PC-3 (cell line): ENCODE results near the gene MAMDC4. TPM values are rescaled to one million over a fixed set of nuclear protein-coding genes. Genes with fewer than 3 reads are reported as not detected.

ENCODE experiments used
- ATAC-seq: fragments of 200-7000 bp; cut with Tn5 transposase; 2 replicates; pipeline ENCODE4 v1.9.1; 2020; ENCODE audit warnings: mild to moderate bottlenecking, moderate library complexity
- BruUV-seq: library from RNA; stranded (reverse); fragments of 400-500 nt; replicated peaks from 2 replicates; lab custom pipeline; 2021; lab: Mats Ljungman, UMichigan
- CTCF ChIA-PET: fragments of 300-600 bp; sonication (Branson Sonifier 250); formaldehyde crosslinking; loops from one replicate; lab custom pipeline; 2022; ENCODE audit warnings: antibody characterized with exemption; lab: Charles Lee
- POLR2A ChIA-PET: fragments of 300-600 bp; sonication (Branson Sonifier 250); formaldehyde crosslinking; loops from one replicate; lab custom pipeline; 2022; ENCODE audit warnings: antibody characterized with exemption; ENCODE audit not compliant: unreplicated experiment; lab: Charles Lee
- DNase-seq: peaks from one replicate; pipeline ENCODE4 v3.0.0-alpha.2; 2015
- H2AFZ ChIP-seq: fragments of 300-600 bp; sonication (generic); 2 replicates; pipeline ENCODE4 v1.6.0; 2016; ENCODE audit warnings: antibody characterized with exemption, low read length
- H3F3A ChIP-seq: fragments of 300-600 bp; sonication (generic); one replicate; pipeline ENCODE4 v1.6.0; 2017; ENCODE audit warnings: antibody characterized with exemption, low read length, control low read depth, mild to moderate bottlenecking; ENCODE audit not compliant: unreplicated experiment
- H3K27ac ChIP-seq: fragments of 300-600 bp; sonication (generic); 2 replicates; pipeline ENCODE4 v1.5.1; 2016; ENCODE audit warnings: mild to moderate bottlenecking, low read length
- H3K27me3 ChIP-seq: fragments of 300-600 bp; sonication (generic); 2 replicates; pipeline ENCODE4 v1.6.1; 2016; ENCODE audit warnings: low read length, mixed read lengths
- H3K36me3 ChIP-seq: fragments of 300-600 bp; sonication (generic); 2 replicates; pipeline ENCODE4 v1.6.1; 2016; ENCODE audit warnings: low read depth, mixed run types, low read length, mixed read lengths
- H3K4me1 ChIP-seq: fragments of 300-600 bp; sonication (generic); 2 replicates; pipeline ENCODE4 v1.5.1; 2016; ENCODE audit warnings: low read length; ENCODE audit not compliant: insufficient read depth
- H3K4me2 ChIP-seq: fragments of 300-600 bp; sonication (generic); 2 replicates; pipeline ENCODE4 v1.6.0; 2016; ENCODE audit warnings: low read length
- H3K4me3 ChIP-seq: fragments of 300-600 bp; sonication (generic); 2 replicates; pipeline ENCODE4 v1.5.1; 2016; ENCODE audit warnings: mild to moderate bottlenecking, low read length, mixed read lengths
- H3K79me2 ChIP-seq: fragments of 300-600 bp; sonication (generic); 2 replicates; pipeline ENCODE4 v1.6.1; 2017; ENCODE audit warnings: low read length, mixed read lengths
- H3K9ac ChIP-seq: fragments of 300-600 bp; sonication (generic); 2 replicates; pipeline ENCODE4 v1.6.0; 2016; ENCODE audit warnings: mild to moderate bottlenecking, low read length
- H3K9me2 ChIP-seq: fragments of 300-600 bp; sonication (generic); replicated peaks from 2 replicates; pipeline ENCODE4 v1.6.1; 2016; ENCODE audit warnings: mixed run types, low read length, mixed read lengths
- H3K9me3 ChIP-seq: fragments of 300-600 bp; sonication (generic); 2 replicates; pipeline ENCODE4 v1.6.1; 2016; ENCODE audit warnings: low read length, mixed read lengths
- H4K20me1 ChIP-seq: fragments of 300-600 bp; sonication (generic); 2 replicates; pipeline ENCODE4 v1.6.1; 2016; ENCODE audit warnings: low read length, mixed read lengths
- EZH2 ChIP-seq: fragments of 300-600 bp; sonication (generic); IDR thresholded peaks from one replicate; pipeline ENCODE4 v1.6.1; 2017; ENCODE audit warnings: antibody characterized with exemption, mild to moderate bottlenecking, low read length; ENCODE audit not compliant: unreplicated experiment
- EZH2phosphoT487 ChIP-seq: fragments of 300-600 bp; sonication (generic); IDR thresholded peaks from 2 replicates; pipeline ENCODE4 v1.6.1; 2018; ENCODE audit warnings: mild to moderate bottlenecking, antibody characterized with exemption, low read length, borderline replicate concordance
- intact Hi-C: fragments of 100-400 bp; cut with micrococcal nuclease; formaldehyde crosslinking; loops from 2 replicates; pipeline ENCODE4 v1.9.0; 2023
- total RNA-seq: library from RNA; depleted of rRNA; stranded (reverse); fragments of >200 nt; gene quantifications from 2 replicates; pipeline ENCODE4 v1.2.3, GENCODE V29; 2014
- TF ChIP-seq, protein P1 (sequence below): fragments of 300-600 bp; sonication (generic); conservative IDR thresholded peaks from 2 replicates; pipeline ENCODE4 v1.5.1; 2017; ENCODE audit warnings: antibody characterized with exemption, low read depth, mild to moderate bottlenecking, low read length

Gene MAMDC4
- total RNA-seq, 1 experiment from 2014 or later, result 3.0 TPM

DNA sequence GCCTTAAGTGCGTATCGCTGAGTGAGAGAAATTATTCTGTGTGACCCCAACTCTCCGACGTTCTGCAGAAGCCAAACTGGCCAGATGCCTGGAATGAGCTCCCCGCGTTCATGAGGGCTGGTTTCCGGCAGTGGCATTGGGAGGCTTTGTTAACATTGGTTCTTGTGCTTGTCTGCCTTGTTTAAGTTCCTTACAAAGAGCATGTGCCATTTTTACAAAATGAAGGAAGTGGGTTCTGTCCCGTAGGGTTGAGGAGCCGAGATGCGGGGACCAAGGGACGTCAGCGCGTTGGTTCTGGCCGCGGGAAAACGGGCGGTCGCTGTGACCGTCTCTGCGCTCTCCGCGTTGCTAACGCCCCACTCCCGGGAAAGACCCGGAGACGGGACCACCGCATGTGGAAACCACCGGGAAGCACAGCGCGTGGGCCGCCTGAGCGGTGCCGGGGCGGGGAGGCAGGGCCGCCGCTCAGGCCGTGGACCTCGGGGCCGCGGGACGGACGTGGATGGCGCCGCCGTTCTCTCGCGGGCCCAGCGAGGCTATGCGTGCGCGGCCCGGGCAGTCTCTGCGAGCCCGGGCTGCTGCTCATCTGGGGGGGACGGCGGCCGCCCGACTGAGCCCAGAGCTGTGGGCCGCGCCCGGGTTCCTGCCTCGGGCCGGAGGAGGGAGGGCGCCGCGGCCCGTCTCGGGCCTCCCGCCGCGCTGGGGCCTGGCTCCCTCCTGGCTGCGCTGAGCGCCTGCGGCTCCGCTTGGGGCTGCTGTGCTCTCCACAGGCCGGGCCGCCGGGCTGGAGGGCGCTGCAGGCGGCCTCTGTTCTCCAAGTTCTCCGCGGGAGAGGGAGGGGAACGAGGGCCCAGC, 30.9 kb upstream of the MAMDC4 start:
- H3F3A ChIP-seq, result no peaks in the 10 kb centered on the region
- H3K79me2 ChIP-seq, result 0 out of 2 replicates have a peak, but pooled peaks cover 8% of the 10 kb centered on the region
- H3K4me2 ChIP-seq, result no peak overlapping the region
- intact Hi-C loops, result no loop called here
- no peaks in the 10 kb centered on the region for H3K9me3 ChIP-seq
- DNase-seq (no peak), ATAC-seq (no peak)
- POLR2A ChIA-PET, result no interaction called here
- CTCF ChIA-PET, result no interaction called here
- H3K36me3 ChIP-seq, result peaks cover 3% of the 10 kb centered on the region; the same call in 1 of the 2 replicates
- no peaks in the 10 kb centered on the region for H3K9me2 ChIP-seq
- H3K27me3 ChIP-seq, result no peaks in the 10 kb centered on the region
- no peak overlapping the region for H3K9ac ChIP-seq
- TF ChIP-seq, protein P1, sequence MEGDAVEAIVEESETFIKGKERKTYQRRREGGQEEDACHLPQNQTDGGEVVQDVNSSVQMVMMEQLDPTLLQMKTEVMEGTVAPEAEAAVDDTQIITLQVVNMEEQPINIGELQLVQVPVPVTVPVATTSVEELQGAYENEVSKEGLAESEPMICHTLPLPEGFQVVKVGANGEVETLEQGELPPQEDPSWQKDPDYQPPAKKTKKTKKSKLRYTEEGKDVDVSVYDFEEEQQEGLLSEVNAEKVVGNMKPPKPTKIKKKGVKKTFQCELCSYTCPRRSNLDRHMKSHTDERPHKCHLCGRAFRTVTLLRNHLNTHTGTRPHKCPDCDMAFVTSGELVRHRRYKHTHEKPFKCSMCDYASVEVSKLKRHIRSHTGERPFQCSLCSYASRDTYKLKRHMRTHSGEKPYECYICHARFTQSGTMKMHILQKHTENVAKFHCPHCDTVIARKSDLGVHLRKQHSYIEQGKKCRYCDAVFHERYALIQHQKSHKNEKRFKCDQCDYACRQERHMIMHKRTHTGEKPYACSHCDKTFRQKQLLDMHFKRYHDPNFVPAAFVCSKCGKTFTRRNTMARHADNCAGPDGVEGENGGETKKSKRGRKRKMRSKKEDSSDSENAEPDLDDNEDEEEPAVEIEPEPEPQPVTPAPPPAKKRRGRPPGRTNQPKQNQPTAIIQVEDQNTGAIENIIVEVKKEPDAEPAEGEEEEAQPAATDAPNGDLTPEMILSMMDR, result no peak
- no peak for TF ChIP-seq EZH2
- TF ChIP-seq EZH2phosphoT487, result no peak
- no peak overlapping the region for H3K4me3 ChIP-seq
- no TSS peak for BruUV-seq
- H4K20me1 ChIP-seq, result no peaks in the 10 kb centered on the region
- H3K4me1 ChIP-seq, result no peaks in the 10 kb centered on the region
- H2AFZ ChIP-seq, result no peak overlapping the region
- no peak overlapping the region for H3K27ac ChIP-seq

DNA sequence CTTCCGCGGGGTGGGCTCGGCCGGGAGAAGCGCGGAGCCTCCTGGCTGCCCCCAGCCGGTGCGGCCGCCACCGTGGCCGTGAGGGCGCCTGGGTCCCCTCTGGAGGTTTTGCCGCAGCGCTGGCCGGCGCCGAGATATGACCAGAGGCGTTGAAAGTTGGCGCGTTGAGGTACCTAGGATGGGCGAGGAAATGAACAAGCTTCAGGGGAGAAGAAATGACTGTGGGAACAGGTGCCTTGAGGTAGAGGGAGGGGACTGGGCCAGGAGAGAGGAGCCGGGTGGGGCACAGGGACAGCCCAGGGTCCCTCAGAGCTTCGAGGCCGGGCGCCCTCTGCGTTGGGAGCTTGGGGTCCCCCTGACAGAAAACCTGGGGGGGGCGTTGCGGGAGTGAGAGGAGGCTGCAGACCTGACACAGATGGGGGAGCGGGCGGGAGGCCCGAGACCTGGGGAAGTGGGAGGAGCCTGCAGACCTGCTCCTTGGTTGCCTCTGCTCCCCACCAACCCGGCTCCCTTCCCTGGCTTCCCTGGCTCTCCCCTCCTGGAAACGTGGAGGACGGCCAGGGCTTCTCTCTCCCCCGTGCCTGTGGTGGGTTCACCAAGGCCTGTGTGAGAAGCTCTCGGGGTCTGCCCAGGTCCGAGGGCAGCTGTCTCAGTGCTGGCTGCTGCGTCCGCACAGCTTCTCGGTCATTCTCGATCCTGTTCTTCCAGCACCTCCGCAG, 30.2 kb upstream of the MAMDC4 start:
- peaks cover 3% of the 10 kb centered on the region; the same call in 1 of the 2 replicates for H3K36me3 ChIP-seq

More for the DNA sequence above, 30.2 kb upstream of the MAMDC4 start:
- POLR2A ChIA-PET, result no interaction called here
- Histone ChIP-seq H4K20me1 (no peaks in the 10 kb centered on the region), H3K4me1 (no peaks in the 10 kb centered on the region), H3K79me2 (0 out of 2 replicates have a peak, but pooled peaks cover 5% of the 10 kb centered on the region), H3K9me2 (no peaks in the 10 kb centered on the region), H3K27me3 (no peaks in the 10 kb centered on the region), H2AFZ (no peak overlapping the region), H3K9ac (no peak overlapping the region), H3K4me3 (no peak overlapping the region), H3K9me3 (no peaks in the 10 kb centered on the region), H3F3A (no peaks in the 10 kb centered on the region), H3K27ac (no peak overlapping the region), H3K4me2 (no peak overlapping the region)
- intact Hi-C loops, result no loop called here
- no TSS peak for BruUV-seq
- DNase-seq (no peak), ATAC-seq (no peak)
- CTCF ChIA-PET, result no interaction called here
- TF ChIP-seq EZH2 (no peak), EZH2phosphoT487 (no peak)
- TF ChIP-seq, protein P1, result no peak
